NCI-H1436 (cell line): Measurements from ENCODE around the gene TNFRSF6B.

Experiments
- DNase-seq: peaks from one replicate; lab custom pipeline; 2025; lab: John Stamatoyannopoulos, UW

TNFRSF6B gene

DNA sequence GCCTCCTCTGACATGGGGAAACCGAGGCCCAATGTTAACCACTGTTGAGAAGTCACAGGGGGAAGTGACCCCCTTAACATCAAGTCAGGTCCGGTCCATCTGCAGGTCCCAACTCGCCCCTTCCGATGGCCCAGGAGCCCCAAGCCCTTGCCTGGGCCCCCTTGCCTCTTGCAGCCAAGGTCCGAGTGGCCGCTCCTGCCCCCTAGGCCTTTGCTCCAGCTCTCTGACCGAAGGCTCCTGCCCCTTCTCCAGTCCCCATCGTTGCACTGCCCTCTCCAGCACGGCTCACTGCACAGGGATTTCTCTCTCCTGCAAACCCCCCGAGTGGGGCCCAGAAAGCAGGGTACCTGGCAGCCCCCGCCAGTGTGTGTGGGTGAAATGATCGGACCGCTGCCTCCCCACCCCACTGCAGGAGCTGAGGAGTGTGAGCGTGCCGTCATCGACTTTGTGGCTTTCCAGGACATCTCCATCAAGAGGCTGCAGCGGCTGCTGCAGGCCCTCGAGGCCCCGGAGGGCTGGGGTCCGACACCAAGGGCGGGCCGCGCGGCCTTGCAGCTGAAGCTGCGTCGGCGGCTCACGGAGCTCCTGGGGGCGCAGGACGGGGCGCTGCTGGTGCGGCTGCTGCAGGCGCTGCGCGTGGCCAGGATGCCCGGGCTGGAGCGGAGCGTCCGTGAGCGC, 1.6 kb downstream of the TNFRSF6B start:
- DNase-seq, result no peak

DNA sequence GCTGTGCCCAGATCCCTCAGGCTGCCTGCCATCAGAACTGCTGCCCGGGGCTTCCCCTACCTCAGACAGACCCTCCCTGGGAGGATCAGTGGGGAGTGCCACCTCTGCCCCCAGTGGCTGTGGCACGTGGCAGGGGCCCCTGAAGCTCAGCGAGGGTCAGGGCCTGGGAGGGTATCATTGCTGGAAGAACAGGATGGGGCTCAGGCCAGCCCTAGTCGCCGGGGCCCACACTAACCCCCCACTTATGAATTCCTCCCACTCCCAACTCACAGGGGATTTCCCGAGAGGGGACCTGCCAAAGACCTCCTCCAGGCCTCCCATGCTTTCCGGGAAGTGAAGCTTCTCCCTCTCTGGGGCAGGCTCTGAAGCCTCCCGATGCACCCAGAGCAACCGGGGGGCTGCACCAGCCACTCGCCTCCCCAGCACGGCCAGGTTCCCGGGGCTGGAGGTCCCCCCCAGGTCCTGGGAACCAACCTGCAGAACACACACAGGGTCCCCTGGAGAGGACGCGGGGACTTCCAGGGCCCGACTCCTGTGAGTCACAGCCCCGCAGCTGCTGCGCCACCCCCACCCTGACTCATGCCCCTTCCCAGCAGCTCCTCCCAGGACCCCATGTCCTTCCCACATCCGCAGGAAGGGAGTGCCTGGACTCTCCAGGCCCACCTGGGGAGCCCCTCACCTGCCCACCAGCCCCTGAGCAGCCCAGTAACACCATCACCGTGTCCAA, 2.5 kb downstream of the TNFRSF6B start:
- DNase-seq, result no peak

DNA sequence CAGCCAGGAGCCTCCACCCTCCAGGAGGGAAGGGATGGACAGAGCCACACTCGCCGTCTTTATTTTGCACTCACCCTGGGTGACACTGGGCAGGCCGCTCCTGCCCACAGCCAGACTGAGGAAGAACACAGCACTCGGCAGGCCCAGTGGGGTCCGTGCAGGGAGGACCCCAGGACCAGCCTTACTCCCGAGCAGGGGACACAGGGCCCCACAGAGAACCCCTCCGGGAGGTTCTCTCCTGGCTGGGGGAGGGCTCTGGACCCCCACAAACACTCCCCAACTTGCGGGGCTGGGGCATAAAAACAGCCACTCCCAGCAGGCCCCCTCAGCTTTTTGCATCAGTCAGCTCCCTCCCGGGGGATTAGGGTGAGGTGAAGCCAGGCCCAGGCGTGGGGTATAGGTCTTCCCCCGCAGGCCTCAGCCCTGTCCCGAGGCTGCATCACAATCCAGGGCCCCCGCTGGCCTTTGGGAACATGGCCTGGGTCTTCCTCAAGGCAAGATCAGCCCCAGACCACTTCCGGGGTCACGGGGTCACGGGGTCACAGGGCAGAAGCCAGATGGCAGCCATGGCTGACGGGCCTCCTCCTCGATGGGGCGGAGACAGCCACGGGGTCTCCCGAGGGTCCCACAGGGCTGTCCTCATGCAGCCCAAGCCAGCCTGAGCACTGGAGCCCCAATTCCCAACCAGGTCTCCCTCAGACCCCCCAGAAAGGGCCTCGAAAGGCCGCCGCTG, 3.2 kb downstream of the TNFRSF6B start:
- no peak for DNase-seq

- DNase-seq, result no peak
Measured at GRCh38 chr20:63700199-63701050, 4.0 kb downstream of the TNFRSF6B start.

DNA sequence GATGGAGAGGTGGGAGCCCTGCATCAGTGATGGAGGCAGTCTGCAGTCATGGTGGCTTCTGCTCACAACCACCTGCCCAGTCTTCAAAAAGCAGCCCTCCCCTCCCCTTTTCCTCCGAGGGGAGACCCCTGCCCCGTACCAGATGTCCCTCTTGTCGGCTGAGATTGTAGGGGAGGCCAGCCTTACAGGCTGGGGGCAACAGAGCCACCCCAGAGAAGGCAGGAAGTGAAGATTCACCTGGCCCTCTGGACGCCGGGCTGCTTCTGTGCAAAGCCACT, 4.5 kb downstream of the TNFRSF6B start:
- DNase-seq, result no peak

DNA sequence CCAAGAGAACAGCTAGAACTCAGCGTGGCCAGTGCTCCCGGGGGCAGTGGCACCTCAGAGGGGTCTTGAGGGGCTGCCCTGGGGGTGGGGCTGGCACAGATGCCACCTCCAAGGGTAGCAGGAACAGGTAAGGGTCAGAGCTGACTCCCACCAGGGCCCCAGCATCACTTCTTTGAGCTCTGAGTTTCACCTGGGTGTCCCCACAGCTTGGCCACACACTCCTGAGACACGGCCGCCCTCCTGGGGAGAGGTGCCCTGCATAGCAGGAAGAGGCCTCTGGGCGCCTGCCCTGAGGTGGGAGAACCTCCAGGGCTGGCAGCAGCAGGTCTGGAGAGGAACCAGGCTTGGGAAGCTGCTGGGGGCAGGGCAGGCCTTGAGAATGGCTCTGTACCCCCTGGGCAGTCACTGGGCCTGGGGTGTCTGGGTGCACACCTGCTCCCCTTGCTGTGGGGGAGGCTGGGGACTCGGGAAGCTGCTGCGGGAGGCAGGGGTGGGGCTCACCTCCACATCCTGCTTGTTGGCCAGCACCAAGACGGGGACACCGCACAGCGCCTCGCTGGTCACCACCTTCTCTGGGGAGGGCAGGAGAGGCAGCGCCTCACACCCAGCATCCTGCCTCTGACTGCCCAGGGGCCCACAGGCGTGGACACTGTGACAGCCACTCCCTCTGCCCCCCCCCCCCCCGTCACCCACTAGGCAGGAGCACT, 5.0 kb downstream of the TNFRSF6B start:
- no peak for DNase-seq

DNA sequence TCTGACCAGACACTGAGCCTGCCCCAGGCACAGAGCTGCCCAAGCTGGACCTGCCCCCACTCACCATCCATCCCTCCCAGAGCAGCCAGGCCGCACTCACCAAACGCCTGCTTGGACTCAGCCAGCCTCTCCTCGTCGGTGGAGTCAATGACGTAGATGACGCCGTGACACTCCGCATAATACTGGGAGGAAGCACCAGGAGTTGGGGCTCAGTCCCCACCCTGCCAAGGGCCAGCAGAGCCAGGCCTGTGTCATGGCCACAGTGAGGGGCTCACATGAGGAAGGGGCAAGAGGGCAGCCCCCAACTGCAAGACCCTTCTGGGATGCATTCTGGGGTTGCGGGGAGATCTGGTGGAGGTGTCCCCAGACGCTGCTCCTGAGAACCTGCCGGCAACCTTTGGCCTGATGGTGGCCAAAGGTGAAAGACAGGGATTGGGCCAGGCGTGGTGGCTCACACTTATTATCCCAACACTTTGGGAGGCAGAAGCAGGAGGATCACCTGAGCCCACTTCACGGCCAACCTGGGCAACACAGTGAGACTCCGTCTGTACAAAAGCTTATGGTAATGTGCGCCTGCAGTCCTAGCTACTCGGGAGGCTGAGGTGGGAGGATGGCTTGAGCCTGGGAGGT, 5.7 kb downstream of the TNFRSF6B start:
- DNase-seq, result no peak

- DNase-seq, result no peak
Measured at GRCh38 chr20:63702751-63703470, 6.5 kb downstream of the TNFRSF6B start.

- no peak for DNase-seq
Measured at GRCh38 chr20:63703471-63703975, 7.1 kb downstream of the TNFRSF6B start.

DNA sequence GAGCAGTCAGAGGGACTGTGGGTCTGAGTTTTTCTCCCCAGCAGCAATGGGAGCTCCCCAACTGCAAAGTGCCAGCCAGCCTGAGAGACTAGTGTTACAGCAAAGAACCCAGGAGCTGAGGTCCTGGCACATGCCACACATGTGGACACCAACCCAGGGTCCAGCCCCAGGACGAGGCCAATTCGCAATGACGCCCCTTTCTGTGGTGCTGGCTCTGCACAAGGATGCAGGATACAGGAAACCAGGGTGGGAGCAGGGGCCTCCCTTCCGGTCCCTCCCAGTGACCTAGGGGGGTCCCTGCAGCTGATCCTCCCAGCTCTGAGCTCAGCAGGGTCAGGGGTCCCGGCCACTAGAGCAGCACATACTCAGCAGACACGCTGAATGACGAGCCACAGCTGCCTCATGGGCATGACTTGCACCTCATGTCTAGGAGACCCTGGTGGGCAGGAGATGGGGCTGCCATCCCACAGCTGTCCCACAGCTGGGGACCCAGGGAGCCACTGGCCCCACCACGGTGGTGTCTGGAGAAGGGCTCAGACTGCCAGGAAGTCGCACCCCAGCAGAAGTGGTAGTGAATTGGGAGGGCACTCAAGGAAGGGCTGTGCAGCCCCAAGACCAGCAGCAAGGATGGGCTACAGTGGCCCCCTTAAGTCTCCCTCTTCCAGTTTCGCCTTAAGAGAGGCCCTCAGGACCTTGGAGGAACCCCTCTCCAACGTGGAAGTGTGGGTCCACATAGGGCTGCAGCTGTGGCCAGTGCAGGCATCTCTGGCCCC, 7.7 kb downstream of the TNFRSF6B start:
- no peak for DNase-seq

DNA sequence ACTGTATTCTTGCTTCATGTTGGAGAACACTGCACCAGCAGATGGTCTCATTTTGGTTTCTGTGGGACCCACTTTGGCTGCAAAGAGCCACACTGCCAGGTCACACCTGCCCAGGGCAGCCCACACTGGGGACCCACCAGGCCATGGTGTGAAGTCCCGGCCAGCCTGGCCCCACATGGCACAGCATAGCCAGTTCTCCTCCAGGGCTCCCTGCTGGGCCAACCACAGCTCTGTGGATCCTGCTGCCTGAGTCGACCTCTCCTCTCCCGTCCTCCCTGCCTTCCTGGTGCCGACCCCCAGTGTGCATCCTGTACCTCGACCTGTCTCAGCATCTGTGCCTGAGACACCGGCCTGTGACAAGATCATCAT, 8.3 kb downstream of the TNFRSF6B start:
- DNase-seq, result no peak

DNA sequence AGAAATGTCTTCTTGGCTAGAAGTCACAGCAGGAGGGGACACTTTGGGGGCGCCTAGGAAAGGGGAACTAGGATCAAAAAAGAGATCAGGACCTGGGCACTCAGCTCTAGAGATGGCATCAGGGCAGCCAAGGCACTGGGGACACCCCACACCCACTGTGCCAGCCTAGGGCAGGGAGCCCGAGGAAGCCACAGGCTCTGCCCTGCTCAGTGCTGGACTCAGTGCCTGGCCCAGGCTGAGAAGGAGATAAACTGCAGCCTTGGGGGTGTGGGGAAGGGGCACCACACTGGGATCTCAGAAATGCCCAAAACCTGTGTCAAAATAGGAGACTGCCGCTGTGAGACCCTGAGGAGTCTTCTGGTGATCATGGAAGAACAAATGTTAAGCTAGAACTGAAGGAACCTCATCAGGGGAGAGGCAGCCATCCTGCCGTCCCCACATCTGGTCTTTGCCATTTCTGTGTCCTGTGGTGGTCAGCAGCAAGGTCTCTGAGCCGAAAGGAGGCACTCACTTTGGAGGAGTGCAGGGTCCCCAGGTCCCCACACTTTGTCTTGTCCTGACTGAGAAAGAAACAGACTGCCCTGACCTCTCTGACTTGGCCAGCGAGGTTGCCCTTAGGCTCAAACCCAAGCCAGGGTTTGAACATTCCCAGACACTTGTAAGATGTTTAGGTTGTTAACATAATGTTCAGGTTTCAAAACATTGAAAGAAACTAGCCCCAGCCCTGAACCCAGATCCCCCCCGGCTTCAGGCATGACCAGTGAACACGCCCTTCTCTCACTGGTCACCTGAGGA, 9.0 kb downstream of the TNFRSF6B start:
- DNase-seq, result no peak

DNA sequence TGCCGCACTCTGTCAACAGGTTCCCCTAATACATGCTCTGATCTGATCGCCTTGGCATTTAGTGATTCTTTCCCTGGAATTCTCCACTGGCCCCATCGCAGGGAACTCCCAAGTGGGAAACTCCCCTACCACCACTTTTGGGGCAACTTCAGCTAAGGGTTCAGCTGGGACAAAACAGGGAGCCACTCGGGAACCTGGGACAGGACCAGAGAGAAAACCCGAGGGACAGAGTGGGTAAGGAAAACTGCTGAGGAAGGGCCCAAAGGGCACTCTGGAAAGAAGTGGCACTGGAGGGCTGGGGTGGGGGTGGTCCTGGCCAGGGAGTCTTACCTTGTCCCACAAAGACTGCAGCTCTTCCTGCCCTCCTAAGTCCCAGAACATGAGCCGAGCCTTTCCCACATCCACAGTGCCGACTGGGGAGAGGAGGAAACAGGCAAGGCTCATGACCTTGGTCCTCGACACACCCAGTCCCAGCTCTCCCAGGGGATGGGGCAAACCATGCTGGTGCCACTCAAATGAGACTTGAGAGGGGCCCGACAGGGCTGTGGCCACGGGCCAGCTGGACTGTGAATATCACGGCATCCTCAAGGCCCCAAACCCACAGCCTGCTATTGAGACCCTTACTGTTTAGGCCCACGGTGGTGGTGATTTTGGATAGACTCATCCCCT, 9.7 kb downstream of the TNFRSF6B start:
- no peak for DNase-seq

DNA sequence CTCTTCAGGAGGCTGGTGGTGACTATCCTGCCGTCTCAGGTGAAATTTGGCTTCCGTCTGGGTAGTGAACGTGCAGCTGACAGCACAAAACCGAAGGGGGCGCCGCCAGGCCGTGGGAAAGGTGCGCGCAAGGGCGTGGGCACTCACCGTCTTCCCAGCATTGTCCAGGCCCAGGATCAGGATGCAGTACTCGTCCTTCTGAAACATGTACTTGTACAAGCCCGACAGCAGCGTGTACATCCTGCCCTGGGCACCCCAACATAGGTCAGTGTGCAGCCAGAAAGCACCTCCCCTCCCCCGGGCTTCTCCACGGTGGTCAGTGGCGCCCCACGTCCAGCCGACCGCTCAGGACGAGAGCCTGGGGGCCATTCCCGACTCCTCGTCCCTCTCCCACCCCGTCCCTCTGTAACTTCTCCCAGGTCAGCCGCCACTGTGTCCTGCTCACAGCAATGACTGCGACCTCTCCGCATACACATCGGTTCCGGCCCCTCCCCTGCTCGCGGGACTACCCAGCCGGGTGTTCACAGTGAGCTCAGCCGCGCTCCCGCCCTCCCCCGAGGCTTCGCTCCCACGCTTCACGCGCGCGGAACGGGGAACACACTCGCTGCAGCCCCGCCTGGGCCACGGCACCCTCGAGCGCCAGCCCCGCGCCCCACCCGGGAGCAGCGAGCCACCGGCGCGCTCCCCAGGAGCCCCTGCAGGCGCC, 10.6 kb downstream of the TNFRSF6B start:
- DNase-seq, result no peak

DNA sequence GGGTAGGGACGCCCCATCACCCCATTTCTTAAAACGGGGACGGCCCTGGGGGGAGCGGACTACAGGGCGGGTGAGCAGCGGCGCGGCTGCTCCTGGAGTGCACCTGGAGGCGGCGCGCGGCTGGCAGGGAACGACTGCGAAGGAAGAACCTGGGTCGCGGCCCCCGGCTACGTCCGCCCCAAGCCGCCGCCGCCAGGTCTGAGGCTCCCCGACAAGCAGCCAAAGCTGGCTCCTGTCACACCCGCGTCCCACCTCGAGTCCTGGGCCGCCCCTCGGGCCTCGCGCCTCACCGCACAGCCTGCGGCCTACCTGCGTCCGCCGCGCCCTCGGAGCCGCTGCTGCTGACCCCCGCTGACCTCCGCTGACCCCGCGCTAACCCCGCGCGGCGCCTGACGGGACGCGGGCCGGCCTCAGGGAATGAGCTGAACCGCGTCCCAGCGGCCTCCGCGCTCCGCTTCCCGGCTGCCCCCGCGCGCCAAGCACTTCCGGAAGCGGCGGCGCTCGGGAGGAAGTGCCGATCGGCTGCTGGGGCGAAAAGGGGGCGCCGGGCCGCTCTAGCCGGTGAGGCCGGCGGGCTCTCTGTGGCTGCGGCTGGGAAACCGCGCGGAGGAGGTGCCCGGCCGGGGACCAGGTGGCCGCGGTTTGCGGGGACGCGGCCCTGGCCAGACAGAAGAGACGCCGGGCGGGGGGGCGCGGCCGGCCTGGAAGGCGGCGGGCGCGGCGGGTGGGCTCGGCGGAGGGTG, 11.3 kb downstream of the TNFRSF6B start, which contains the start of the genes ARFRP1 and ZGPAT:
ARFRP1 (minus strand) TSS at position 419 of the 743 bp plus-strand sequence. CDS start 885 bp downstream, outside the sequence.
ZGPAT (plus strand) TSS at position 482 of the 743 bp plus-strand sequence. CDS start 542 bp downstream, outside the sequence.
- peak; percentile 73 for DNase-seq

DNA sequence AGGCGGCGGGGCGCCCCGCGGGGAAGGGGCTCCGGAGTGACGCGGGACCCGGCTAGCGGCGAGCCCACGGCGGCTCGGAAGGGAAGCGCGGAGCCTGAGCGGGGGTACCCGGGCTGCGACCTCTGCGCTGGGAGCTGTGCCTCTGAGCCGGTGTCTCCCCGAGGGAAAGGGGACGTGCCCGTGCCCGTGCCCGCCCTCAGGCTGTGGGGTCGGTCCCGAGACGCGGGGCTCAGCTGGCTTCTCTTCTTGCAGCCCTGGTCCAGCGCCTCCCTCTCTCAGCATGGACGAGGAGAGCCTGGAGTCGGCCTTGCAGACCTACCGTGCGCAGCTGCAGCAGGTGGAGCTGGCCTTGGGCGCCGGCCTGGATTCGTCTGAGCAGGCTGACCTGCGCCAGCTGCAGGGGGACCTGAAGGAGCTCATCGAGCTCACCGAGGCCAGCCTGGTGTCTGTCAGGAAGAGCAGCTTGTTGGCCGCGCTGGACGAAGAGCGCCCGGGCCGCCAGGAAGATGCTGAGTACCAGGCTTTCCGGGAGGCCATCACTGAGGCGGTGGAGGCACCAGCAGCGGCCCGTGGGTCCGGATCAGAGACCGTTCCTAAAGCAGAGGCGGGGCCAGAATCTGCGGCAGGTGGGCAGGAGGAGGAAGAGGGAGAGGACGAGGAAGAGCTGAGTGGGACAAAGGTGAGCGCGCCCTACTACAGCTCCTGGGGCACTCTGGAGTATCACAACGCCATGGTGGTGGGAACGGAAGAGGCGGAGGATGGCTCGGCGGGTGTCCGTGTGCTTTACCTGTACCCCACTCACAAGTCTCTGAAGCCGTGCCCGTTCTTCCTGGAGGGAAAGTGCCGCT, 12.1 kb downstream of the TNFRSF6B start:
- no peak for DNase-seq
